ENCODE results near the gene ERGIC1.
"Not testable (repeated sequence)": the region's sequence is repeated elsewhere in the genome, so short reads cannot be mapped to it uniquely, and the experiment has no call there.

Gene ERGIC1

GRCh38 chr5:172801179-172801671 lies 32.8 kb upstream of the ERGIC1 start:
- no peak for DNase-seq

GRCh38 chr5:172802112-172802511 lies 31.9 kb upstream of the ERGIC1 start:
- DNase-seq = no peak

GRCh38 chr5:172802567-172803176 lies 31.4 kb upstream of the ERGIC1 start:
- DNase-seq = no peak

GRCh38 chr5:172805018-172805683 lies 28.9 kb upstream of the ERGIC1 start:
- no peak for DNase-seq

- no peak for DNase-seq
Observed at GRCh38 chr5:172805736-172806255, 28.3 kb upstream of the ERGIC1 start.

- no peak for DNase-seq
Observed at GRCh38 chr5:172806897-172807672, 27.0 kb upstream of the ERGIC1 start.

- no peak for DNase-seq
Observed at GRCh38 chr5:172807766-172808311, 26.2 kb upstream of the ERGIC1 start.

- DNase-seq = no peak
Observed at GRCh38 chr5:172809774-172810173, 24.3 kb upstream of the ERGIC1 start.

- not testable (repeated sequence) for DNase-seq
Observed at GRCh38 chr5:172810996-172811395, 23.1 kb upstream of the ERGIC1 start.

GRCh38 chr5:172815631-172816030 lies 18.4 kb upstream of the ERGIC1 start:
- no peak for DNase-seq

GRCh38 chr5:172816925-172817562 lies 17.0 kb upstream of the ERGIC1 start:
- DNase-seq = no peak

- DNase-seq = no peak
Observed at GRCh38 chr5:172817664-172818063, 16.4 kb upstream of the ERGIC1 start.

- DNase-seq = no peak
Observed at GRCh38 chr5:172818081-172818480, 16.0 kb upstream of the ERGIC1 start.

- no peak for DNase-seq
Observed at GRCh38 chr5:172819569-172819968, 14.5 kb upstream of the ERGIC1 start.

GRCh38 chr5:172820046-172820767 lies 13.8 kb upstream of the ERGIC1 start:
- DNase-seq = no peak

GRCh38 chr5:172821340-172821985 lies 12.6 kb upstream of the ERGIC1 start:
- no peak for DNase-seq

- DNase-seq = no peak
Observed at GRCh38 chr5:172823840-172824362, 10.2 kb upstream of the ERGIC1 start.

GRCh38 chr5:172825610-172826204 lies 8.3 kb upstream of the ERGIC1 start:
- no peak for DNase-seq

- DNase-seq = no peak
Observed at GRCh38 chr5:172827841-172828240, 6.2 kb upstream of the ERGIC1 start.

- DNase-seq = no peak
Observed at GRCh38 chr5:172828911-172829431, 5.1 kb upstream of the ERGIC1 start.

Measured in NCI-H2029 treated with DMSO at 0.1 percent for 48 hours (cell line).